Stimulated activated effector memory CD8-positive, alpha-beta T cell treated with anti-CD3 and anti-CD28 coated beads, Interleukin-12 subunit alpha, Interleukin-12 subunit beta, amount 100 ng/mL, for 72 hours (primary cell): ENCODE results near the gene BRINP2.

Experiments used
- ATAC-seq: fragments of 150-1000 bp; cut with Tn5 transposase; 2 replicates; pipeline ENCODE4 v1.10.0; 2021
- DNase-seq, 2 donors: peaks; one replicate each; pipeline ENCODE4 v3.0.0; 2021 to 2022; ENCODE audit warnings: low spot score in 2 of 2
- H3K27ac Mint-ChIP-seq: one replicate; pipeline ENCODE4 v1.8.0; 2022; ENCODE audit warnings: mild to moderate bottlenecking, mixed read lengths
- H3K36me3 Mint-ChIP-seq: one replicate; pipeline ENCODE4 v1.8.0; 2022; ENCODE audit warnings: mild to moderate bottlenecking, mixed read lengths
- H3K4me1 Mint-ChIP-seq: one replicate; pipeline ENCODE4 v1.8.0; 2022; ENCODE audit warnings: mixed read lengths
- H3K4me3 Mint-ChIP-seq: one replicate; pipeline ENCODE4 v1.8.0; 2022; ENCODE audit warnings: mild to moderate bottlenecking, mixed read lengths
- H3K9me3 Mint-ChIP-seq: one replicate; pipeline ENCODE4 v1.8.0; 2022; ENCODE audit warnings: mixed read lengths

BRINP2 gene

DNA sequence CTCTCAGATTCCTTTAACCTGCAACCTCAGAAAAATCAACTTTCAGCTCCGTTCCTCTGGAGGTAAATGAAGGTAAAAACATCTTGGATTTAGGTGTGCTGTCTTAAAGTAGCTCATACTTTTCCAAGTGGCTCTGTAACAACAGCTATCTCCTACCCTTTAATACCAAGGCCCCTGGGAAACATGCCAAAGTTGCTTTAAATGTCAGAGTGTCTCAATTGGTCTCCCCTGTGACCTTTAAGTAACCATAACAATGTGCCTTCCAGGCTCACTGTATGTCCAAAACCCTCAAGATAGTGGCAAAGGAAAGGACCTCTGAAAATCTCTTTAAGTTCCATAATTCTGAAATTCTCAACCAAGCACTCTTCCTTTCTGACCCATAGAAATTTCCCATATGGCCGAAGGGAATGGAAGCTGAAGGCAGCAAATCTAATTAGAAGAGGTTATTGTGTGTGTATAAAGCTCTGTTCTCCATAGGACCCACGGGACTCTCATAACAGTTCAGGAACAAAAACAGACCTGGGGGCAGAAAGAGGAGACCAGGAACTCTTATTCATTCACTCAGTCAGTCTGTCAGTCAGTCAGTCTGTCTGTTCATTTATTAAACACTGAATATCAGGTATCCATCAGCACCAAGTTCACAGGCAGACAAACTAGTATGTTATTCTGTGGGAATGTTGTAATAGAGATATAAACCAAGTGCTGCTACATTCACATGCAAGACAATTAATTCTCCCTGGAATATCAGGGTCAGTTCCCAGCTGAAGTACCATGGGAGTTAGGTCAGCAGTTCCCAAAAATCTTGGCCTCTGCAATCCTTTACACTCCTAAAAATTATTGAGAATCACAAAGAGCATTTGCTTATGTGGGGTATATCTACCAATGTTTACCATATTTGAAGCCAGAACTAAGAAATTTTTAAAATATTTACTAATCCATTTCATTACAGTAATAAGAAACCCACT, 25.4 kb upstream of the BRINP2 start:
- ATAC-seq (no peak), DNase-seq (no peak)
- H3K4me3 Mint-ChIP-seq: no peak overlapping the region
- H3K27ac Mint-ChIP-seq: no peak overlapping the region
- no peaks in the 10 kb centered on the region for H3K36me3 Mint-ChIP-seq
- H3K9me3 Mint-ChIP-seq: peaks cover 9% of the 10 kb centered on the region
- H3K4me1 Mint-ChIP-seq: no peaks in the 10 kb centered on the region

DNA sequence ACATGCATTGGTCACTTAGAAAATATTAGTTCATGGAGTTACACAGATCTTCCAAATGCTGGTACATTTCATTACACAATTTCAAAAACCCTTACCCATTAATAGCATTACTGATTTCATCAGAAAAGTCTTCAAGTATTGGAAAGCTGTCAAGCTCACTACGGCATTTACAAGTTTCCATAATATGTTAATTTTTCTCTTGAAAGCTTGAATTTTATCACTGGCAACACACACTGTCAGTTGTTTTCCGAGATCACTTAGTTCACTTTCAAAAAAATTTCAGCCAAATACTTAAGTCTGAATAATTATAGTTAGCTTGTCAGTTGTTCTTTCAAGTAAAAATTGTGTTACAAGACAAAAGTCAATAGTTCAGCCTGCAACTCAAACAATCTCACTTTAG, 24.3 kb upstream of the BRINP2 start:
- Mint-ChIP-seq H3K4me1 (no peaks in the 10 kb centered on the region), H3K9me3 (peaks cover 10% of the 10 kb centered on the region), H3K27ac (no peak overlapping the region), H3K4me3 (no peak overlapping the region), H3K36me3 (no peaks in the 10 kb centered on the region)
- ATAC-seq (no peak), DNase-seq (no peak)

DNA sequence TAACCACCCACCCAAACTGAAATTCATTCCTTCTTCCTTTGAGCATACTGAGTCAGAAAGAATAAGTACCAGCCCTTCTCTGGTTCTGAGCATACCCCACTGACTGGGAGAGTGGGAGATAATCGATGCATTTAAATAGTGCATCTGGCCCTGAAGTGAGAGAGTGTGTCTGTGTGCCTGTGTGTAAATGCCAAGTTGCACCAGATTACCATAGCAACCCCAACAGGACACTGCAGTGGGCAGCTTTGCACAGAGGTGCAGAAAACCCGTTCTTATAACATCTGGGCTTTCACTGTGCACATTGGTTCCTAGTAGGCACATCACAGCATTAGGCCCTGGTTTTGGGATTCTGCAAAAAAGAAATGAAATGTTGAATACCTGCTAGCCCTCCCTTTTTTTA, 8.5 kb upstream of the BRINP2 start:
- H3K36me3 Mint-ChIP-seq: no peaks in the 10 kb centered on the region
- H3K9me3 Mint-ChIP-seq: peaks cover 12% of the 10 kb centered on the region
- DNase-seq (no peak), ATAC-seq (no peak)
- no peak overlapping the region for H3K4me3 Mint-ChIP-seq
- peaks cover 5% of the 10 kb centered on the region for H3K4me1 Mint-ChIP-seq
- no peak overlapping the region for H3K27ac Mint-ChIP-seq

DNA sequence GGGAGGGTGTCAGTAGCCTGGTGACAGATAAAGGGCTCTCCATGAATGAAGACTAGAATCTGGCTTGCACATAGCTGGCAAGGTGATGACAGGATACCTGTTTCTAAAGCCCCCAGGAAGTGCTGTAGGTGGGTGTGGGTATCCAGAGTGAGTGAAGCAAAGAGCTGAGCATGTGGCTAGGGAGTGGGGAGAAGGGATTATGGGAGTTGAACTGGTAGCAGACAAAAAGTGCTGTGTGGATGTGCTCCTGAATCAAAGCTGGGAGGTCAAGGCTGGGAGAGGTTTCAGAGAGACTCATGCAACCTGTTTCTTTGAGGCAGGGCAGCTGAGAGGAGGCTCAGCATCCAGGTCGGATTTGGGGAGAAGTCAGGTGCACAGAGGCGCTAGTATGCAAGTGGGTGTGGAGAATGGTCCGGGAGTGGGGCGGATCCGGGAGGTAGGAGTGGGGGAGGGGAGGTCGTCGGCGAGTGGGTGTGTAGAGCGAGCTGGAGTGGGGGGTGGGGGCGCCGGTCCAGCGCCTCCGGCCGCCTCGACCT, 6.8 kb upstream of the BRINP2 start:
- DNase-seq: no peak
- Mint-ChIP-seq H3K9me3 (peaks cover 9% of the 10 kb centered on the region), H3K27ac (no peak overlapping the region), H3K36me3 (no peaks in the 10 kb centered on the region), H3K4me1 (peaks cover 5% of the 10 kb centered on the region), H3K4me3 (no peak overlapping the region)
- no peak for ATAC-seq

DNA sequence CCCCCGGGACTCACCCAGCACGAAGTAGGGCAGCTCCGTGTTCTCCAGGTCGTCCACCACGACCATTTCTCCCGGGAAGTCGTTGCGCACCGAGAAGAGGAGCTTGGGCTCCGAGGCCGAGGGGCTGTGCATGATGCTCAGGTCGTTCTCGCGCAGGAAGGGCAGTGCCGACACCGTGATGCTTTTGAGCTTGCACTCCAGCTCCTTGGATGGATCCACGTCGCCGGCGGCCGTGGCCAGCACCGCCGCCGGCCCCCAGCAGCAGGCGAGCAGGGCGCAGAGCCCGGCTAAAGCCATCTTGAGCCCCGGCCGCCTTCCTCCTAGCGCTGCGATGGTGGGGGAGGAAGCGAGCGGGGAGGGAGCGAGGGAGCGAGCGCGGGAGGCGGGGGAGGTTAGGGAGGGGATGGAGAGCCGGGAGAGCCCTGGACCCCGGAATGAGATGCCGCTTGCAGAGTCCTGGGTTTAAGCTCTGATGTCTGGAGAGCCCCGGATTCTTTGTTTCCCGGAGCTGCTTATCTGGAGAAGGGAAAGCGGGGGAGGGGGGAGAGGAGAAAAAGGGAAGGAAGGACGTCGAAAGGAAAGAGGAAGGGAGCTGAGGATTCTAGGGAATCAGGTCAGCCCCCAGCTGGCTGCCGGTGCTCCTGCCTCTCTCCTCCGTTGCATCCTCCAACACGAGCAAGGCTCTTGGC, 6.2 kb upstream of the BRINP2 start, which contains the start of gene ASTN1:
TSS of gene ASTN1 (minus strand) at position 333 of the 689 bp plus-strand sequence. CDS start at position 297, 36 bp downstream.
- H3K4me1 Mint-ChIP-seq: peaks cover 5% of the 10 kb centered on the region
- H3K4me3 Mint-ChIP-seq: no peak within 1 kb of the TSS
- peaks cover 9% of the 10 kb centered on the region for H3K9me3 Mint-ChIP-seq
- no peaks in the 10 kb centered on the region for H3K36me3 Mint-ChIP-seq
- DNase-seq: no peak
- no peak for ATAC-seq
- no peak within 1 kb of the TSS for H3K27ac Mint-ChIP-seq

DNA sequence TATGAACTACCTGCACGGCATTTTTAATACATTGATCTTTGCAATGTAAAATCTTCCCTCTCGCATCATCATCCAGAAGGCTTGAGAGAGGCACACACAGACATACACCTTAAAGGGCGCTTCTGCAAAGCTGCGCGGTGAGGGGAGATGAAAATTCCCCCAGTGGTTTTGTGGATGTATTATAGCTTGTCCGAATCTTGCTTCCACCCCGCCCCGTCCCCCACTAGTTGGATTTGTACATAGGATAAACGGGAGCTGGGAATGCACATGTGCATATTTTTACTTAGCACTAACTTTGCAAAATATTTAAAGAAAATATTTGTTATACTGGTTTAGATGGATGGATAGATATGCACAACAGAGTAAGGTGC, 5.7 kb upstream of the BRINP2 start:
- Mint-ChIP-seq H3K9me3 (peaks cover 9% of the 10 kb centered on the region), H3K4me1 (peaks cover 5% of the 10 kb centered on the region)
- ATAC-seq: no peak

DNA sequence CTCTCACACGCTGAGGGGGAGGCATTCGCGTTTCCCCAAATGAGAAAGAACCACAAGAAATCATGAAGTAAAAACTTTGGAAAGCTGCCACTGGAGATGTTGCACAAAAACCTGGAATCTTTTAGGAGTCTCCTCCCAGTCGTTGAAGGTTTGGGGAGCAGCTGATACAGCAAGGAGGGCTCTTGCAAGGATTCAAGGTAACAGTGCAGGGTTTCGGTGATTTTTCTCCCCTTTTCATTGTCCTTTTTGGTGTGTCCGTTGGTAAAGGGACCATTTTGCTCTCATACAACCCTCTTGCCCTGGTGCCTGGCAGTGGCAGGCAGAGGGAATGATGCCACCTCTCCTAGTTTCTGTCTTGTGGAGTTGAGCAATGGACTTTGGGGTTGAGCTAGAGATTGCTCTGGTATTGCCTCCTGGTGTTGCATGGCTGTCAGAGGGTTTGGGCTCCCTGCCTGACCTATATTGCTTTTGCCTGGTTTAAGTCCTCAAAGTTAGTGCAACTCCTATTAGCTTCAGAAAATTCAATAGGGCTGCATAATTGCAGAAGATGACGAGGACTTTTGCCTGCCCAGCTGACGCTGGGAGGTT, 872 bp downstream of the BRINP2 start:
- DNase-seq (no peak), ATAC-seq (no peak)
- no peaks in the 10 kb centered on the region for H3K9me3 Mint-ChIP-seq
- H3K36me3 Mint-ChIP-seq: no peaks in the 10 kb centered on the region
- no peak overlapping the region for H3K4me3 Mint-ChIP-seq
- H3K27ac Mint-ChIP-seq: no peak overlapping the region
- no peaks in the 10 kb centered on the region for H3K4me1 Mint-ChIP-seq

More for the DNA sequence above, 5.7 kb upstream of the BRINP2 start:
- no peak overlapping the region for H3K27ac Mint-ChIP-seq
- no peaks in the 10 kb centered on the region for H3K36me3 Mint-ChIP-seq
- H3K4me3 Mint-ChIP-seq: no peak overlapping the region
- no peak for DNase-seq

DNA sequence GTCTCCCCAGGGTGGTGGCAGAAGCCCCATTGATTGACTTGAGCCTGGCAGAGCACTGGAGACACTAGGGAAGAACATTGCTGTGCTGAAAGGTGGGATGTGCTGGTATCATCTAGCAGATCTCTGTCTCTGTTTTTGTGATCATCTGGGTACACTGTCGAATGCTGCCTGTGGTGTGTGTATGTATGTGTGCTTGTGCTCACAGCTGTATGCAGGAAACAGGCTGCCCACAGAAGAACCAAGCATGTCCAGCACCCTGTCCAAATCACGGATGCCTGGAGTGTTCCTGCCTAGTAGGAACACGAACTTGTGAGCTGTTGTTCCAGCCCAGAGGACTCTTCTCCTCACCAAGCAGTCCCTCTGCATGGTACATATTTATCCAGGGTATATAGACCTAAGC, 1.5 kb downstream of the BRINP2 start:
- ATAC-seq (no peak), DNase-seq (no peak)
- Mint-ChIP-seq H3K9me3 (no peaks in the 10 kb centered on the region), H3K4me1 (no peaks in the 10 kb centered on the region), H3K4me3 (no peak overlapping the region), H3K27ac (no peak overlapping the region), H3K36me3 (no peaks in the 10 kb centered on the region)

DNA sequence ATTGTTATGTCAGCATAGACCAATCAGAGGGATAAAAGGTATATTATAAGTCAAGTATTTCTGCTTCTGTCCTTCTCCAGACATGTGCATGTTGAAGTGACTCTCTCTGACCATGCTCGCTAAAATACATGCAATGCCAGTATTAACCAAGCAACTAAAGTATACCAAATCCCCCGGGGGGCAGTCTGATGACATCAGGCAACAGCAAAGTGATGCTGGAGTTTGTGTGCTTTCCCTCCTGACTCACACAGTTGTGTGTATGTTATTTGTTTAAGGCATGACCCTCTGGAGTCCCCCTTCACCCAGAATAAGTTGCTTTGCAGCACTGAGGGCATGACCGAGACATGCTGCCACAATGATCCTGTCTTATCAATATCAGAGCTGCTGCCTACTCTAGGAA, 2.1 kb downstream of the BRINP2 start:
- no peaks in the 10 kb centered on the region for H3K4me1 Mint-ChIP-seq

DNA sequence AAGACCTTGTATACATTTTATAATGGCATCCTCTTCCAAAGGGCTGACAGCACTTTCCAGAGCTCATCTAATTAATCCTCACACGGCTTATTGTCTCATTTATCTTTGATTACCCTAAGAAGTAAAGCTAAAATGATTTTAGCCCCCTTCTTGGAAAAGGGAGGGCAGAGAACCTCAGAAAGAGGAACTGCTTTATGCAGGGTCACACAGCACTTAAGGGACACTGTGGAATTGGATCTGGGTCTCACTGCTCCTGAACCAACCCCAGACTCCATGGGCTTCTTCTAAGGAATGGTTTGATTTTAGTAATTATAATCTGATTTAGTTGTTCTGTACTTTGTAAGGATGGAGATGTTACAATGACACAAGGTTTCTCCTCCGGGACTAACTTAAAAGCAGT, 3.2 kb downstream of the BRINP2 start:
- no peak overlapping the region for H3K27ac Mint-ChIP-seq
- H3K9me3 Mint-ChIP-seq: peaks cover 4% of the 10 kb centered on the region
- no peaks in the 10 kb centered on the region for H3K36me3 Mint-ChIP-seq

More for the DNA sequence above, 2.1 kb downstream of the BRINP2 start:
- Mint-ChIP-seq H3K36me3 (no peaks in the 10 kb centered on the region), H3K27ac (no peak overlapping the region), H3K4me3 (no peak overlapping the region), H3K9me3 (no peaks in the 10 kb centered on the region)
- ATAC-seq (no peak), DNase-seq (no peak)

DNA sequence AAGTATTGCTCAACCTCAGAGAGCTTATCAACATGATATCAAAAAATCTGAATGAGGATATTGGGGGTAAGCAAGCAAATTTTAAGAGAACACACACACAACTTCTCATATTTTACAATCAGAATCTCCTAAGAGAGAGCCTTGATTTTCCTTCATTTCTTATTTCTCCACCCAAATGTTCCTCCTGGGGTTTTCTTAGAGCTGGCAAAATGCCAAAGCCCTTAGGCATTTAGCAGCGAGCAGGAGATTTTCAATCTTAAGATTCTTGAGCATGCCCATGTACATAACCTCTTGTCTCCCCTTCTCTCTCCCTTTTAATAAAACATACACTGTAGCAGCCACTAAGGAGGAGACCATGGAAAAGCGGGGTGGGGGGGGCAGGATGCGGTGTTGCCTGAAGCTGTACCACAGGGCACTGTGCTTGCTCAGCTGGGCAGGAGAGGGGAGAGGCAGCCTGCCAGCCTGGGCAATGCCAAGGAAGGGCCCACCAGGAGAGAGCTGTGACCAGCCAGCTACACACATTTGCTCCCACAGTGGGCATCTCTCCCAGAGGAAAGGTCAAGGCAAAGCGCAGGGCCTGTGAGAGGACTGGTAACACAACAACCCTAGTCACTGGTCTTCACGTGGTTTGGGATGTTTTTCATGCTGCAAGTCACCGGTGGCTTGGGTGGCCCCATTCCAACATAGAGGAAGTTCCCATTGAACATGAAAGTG, 4.3 kb downstream of the BRINP2 start:
- H3K27ac Mint-ChIP-seq: no peak overlapping the region
- H3K36me3 Mint-ChIP-seq: no peaks in the 10 kb centered on the region
- H3K4me1 Mint-ChIP-seq: no peaks in the 10 kb centered on the region
- H3K9me3 Mint-ChIP-seq: peaks cover 4% of the 10 kb centered on the region
- no peak for ATAC-seq
- no peak overlapping the region for H3K4me3 Mint-ChIP-seq
- no peak for DNase-seq

More for the DNA sequence above, 3.2 kb downstream of the BRINP2 start:
- Mint-ChIP-seq H3K4me3 (no peak overlapping the region), H3K4me1 (no peaks in the 10 kb centered on the region)
- ATAC-seq (no peak), DNase-seq (no peak)

DNA sequence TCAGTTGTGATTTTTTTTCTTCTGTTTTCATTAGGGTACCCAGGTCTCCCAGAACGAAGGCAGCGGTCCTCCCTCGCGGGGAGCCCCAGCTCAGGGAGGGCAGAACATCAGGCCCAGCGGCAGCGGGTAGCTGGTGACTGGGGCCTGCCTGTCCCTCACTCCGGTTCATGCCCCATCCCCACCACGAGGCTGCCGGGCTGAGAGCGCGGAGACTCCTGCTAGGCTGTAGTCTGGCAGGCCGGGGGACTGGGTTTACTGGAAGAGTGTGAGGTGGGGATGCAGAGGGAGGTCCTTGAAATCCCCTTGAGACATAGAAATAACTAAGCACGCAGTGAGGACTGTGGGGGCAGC, 10.5 kb downstream of the BRINP2 start:
- no peak for DNase-seq
- peak overlapping the region; percentile 14 for H3K4me3 Mint-ChIP-seq
- peaks cover 13% of the 10 kb centered on the region for H3K4me1 Mint-ChIP-seq
- H3K36me3 Mint-ChIP-seq: no peaks in the 10 kb centered on the region
- H3K9me3 Mint-ChIP-seq: peaks cover 4% of the 10 kb centered on the region
- no peak overlapping the region for H3K27ac Mint-ChIP-seq
- peak; percentile 42 for ATAC-seq

DNA sequence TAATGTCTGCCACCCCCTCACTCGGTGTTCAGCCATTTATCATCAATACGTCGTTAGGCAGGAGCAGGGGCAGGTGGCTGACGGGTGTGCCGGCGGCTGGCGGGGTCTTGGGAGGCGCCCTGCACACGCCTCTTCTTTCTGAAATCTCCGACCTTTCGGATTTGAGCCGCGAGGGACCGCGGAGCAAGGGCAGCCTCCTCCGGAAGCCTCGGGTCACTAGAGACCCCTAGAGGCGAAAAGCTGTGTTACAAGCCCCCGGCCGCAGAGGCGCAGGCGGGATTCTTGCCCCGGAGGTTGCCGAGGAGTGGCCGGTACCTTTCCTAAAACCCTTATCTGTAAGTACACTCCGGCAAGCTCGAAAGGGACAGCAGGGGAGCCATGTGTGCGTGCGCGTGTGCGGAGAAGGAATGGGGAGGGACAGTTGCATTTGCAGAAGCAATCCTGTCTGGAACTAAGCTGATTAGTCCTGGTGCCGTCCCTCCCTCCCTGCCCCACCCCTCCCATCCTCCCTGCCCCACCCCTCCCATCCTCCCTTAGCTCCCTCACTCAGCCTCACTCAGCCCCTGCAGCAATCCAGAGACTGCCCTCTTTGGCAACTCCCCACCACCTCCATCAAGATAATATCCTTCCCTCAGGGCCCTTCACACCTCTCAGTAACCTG, 11.0 kb downstream of the BRINP2 start:
- peaks cover 4% of the 10 kb centered on the region for H3K9me3 Mint-ChIP-seq
- H3K4me1 Mint-ChIP-seq: peaks cover 13% of the 10 kb centered on the region
- peak; percentile 12 to 60 for DNase-seq
- H3K4me3 Mint-ChIP-seq: peak overlapping the region; percentile 14
- ATAC-seq: peak; percentile 49
- H3K27ac Mint-ChIP-seq: no peak overlapping the region
- H3K36me3 Mint-ChIP-seq: no peaks in the 10 kb centered on the region

DNA sequence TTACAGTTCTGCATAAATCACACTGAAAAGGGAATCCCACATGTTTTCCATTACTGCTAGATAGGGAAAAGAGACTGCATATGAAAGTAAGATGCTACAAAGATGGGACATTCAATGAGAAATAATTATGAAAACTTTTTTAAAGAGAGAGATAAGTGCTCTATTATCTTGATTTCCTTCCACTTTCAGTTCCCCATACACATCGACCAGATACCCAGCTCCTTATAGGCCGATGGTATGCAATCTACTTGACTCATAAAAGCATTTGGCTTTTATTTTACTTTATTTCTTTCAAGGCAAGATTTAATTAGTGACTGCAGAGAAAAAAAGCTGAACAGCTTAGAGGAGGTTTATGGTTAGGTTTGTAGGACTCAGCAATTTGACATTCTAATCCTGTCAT, 13.1 kb downstream of the BRINP2 start:
- H3K9me3 Mint-ChIP-seq: peaks cover 2% of the 10 kb centered on the region
- H3K4me3 Mint-ChIP-seq: no peak overlapping the region
- no peak for DNase-seq
- H3K4me1 Mint-ChIP-seq: peaks cover 13% of the 10 kb centered on the region
- H3K36me3 Mint-ChIP-seq: no peaks in the 10 kb centered on the region
- H3K27ac Mint-ChIP-seq: no peak overlapping the region
- ATAC-seq: no peak
